CD4-positive, CD25-positive, alpha-beta regulatory T cell (primary cell): Measurements from ENCODE around the gene ITGB8. TPM values are rescaled to one million over a fixed set of nuclear protein-coding genes. Genes with fewer than 3 reads are reported as not detected.
"Not testable (repeated sequence)": the region's sequence is repeated elsewhere in the genome, so short reads cannot be mapped to it uniquely, and the experiment has no call there.

ENCODE experiments used
- ATAC-seq, 2 donors: fragments of 150-1000 bp; cut with Tn5 transposase; one replicate each; pipeline ENCODE4 v1.10.0; 2021; ENCODE audit warnings: low read depth in 2 of 2, moderate number of reproducible peaks in 2 of 2, moderate library complexity in 1 of 2
- DNase-seq, 3 donors: peaks; one replicate each; pipeline versions ENCODE4 v3.0.0 to v3.0.0-alpha.2; 2012 to 2022; ENCODE audit warnings: mixed read lengths in 1 of 3
- H3K27ac ChIP-seq: one replicate; pipeline ENCODE4 v1.7.0; 2013; ENCODE audit warnings: mild to moderate bottlenecking, low read length; ENCODE audit not compliant: insufficient read depth, poor library complexity, severe bottlenecking
- H3K27me3 ChIP-seq: one replicate; pipeline ENCODE4 v1.7.0; 2013; ENCODE audit warnings: low read length; ENCODE audit not compliant: control insufficient read depth, insufficient read depth
- H3K36me3 ChIP-seq: one replicate; pipeline ENCODE4 v1.7.0; 2013; ENCODE audit warnings: mild to moderate bottlenecking, low read length, moderate library complexity; ENCODE audit not compliant: control insufficient read depth, insufficient read depth
- H3K4me1 ChIP-seq: 2 replicates; pipeline ENCODE4 v1.7.0; 2013; ENCODE audit warnings: mild to moderate bottlenecking, low read length; ENCODE audit not compliant: insufficient read depth, control insufficient read depth, poor library complexity, severe bottlenecking
- H3K4me3 ChIP-seq: one replicate; pipeline ENCODE4 v1.7.0; 2013; ENCODE audit warnings: low read depth, mild to moderate bottlenecking, low read length, moderate library complexity
- H3K9me3 ChIP-seq, 2 experiments: 1 replicate in 1 of 2; 2 replicates in 1 of 2; pipeline ENCODE4 v1.7.0; 2013; ENCODE audit warnings: low read length in 2 of 2, mild to moderate bottlenecking in 1 of 2, moderate library complexity in 1 of 2; ENCODE audit not compliant: control insufficient read depth in 2 of 2
- H3K27ac Mint-ChIP-seq, 3 donors: one replicate each; pipeline ENCODE4 v1.8.0; 2020 to 2022; ENCODE audit warnings: mild to moderate bottlenecking in 3 of 3, mixed read lengths in 3 of 3, moderate library complexity in 2 of 3
- H3K27me3 Mint-ChIP-seq: one replicate; pipeline ENCODE4 v1.8.0; 2022; ENCODE audit warnings: mild to moderate bottlenecking, mixed read lengths
- H3K36me3 Mint-ChIP-seq: one replicate; pipeline ENCODE4 v1.8.0; 2020; ENCODE audit warnings: mixed read lengths
- H3K4me1 Mint-ChIP-seq, 4 donors: one replicate each; pipeline ENCODE4 v1.8.0; 2020 to 2022; ENCODE audit warnings: mixed read lengths in 4 of 4, mild to moderate bottlenecking in 1 of 4
- H3K4me3 Mint-ChIP-seq, 4 donors: one replicate each; pipeline ENCODE4 v1.8.0; 2020 to 2022; ENCODE audit warnings: mild to moderate bottlenecking in 4 of 4, mixed read lengths in 4 of 4, moderate library complexity in 3 of 4
- H3K9me3 Mint-ChIP-seq, 7 donors: one replicate each; pipeline ENCODE4 v1.8.0; 2020 to 2022; ENCODE audit warnings: mixed read lengths in 7 of 7, mild to moderate bottlenecking in 3 of 7, moderate library complexity in 2 of 7
- polyA plus RNA-seq, 4 donors: library from polyadenylated mRNA; unstranded; fragments of 300-500 nt; fragmentation: Illumina TruSeq; gene quantifications; one replicate each; pipeline ENCODE4 v1.2.3, GENCODE V29; 2021
- total RNA-seq: library from RNA; stranded (reverse); gene quantifications from one replicate; pipeline ENCODE4 v1.2.3, GENCODE V29; 2022

The ITGB8 gene
- total and polyA plus RNA-seq, 5 donors from 2014 or later, result 0.06 to 2.1 (median 0.55) TPM; not detected in 2

DNA sequence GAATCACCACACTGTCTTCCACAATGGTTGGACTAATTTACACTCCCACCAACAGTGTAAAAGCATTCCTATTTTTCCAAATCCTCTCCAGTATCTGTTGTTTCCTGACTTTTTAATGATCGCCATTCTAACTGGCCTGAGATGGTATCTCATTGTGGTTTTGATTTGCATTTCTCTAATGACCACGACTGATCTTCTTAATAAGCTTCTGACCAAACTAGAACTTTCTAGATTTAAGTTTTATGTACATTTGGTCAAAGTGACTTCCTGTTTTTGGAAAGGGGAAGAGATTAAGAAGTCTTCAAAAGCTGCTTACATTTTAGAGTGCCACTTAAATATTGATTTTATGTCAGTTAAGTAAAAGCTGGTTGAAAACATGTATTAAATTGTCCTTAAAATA, 58.5 kb downstream of the ITGB8 start:
- not testable (repeated sequence) for H3K4me1 Mint-ChIP-seq, H3K27me3 ChIP-seq, H3K36me3 Mint-ChIP-seq, H3K4me3 ChIP-seq, H3K4me1 ChIP-seq, H3K27me3 Mint-ChIP-seq, H3K9me3 ChIP-seq, H3K9me3 Mint-ChIP-seq, H3K36me3 ChIP-seq, DNase-seq, H3K4me3 Mint-ChIP-seq, H3K27ac ChIP-seq, H3K27ac Mint-ChIP-seq, ATAC-seq

DNA sequence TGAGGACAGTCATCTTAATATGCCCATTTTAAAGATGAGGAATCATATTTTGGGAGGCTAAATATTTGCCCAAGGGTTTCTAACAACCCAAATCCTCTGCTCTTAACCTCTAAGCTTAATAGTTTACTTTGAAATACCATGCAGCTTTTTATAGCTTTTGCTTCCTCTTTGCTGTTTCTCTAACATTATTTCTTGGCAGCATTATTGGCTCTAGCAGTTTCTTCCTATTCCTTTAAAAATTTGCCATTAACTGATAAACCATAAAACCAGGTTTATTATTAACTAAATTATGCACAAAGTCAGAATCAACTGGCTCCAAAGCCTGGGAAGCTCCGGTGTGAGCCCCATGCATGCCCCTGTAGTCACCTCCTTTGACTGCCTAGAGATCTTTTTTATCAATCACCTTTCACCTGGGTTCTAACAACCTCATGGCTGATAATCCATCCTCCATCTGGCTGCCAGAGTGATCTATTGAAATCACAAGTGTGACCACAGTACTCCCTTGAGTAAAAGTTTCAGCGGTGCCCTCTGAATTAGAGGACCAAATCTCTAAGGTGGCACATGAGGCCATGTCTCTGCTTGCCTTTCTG, 62.4 kb downstream of the ITGB8 start:
- no peaks in the 10 kb centered on the region for H3K27me3 ChIP-seq
- DNase-seq (no peak), ATAC-seq (no peak)
- Mint-ChIP-seq H3K9me3 (peaks cover 0 to 3% (median 0%) of the 10 kb centered on the region in 7 donors), H3K4me3 (no peak overlapping the region), H3K36me3 (no peaks in the 10 kb centered on the region), H3K27ac (no peak overlapping the region), H3K27me3 (no peaks in the 10 kb centered on the region), H3K4me1 (no peaks in the 10 kb centered on the region)
- H3K36me3 ChIP-seq, result no peaks in the 10 kb centered on the region
- H3K27ac ChIP-seq, result no peak overlapping the region
- no peak overlapping the region for H3K4me3 ChIP-seq
- no peaks in the 10 kb centered on the region for H3K4me1 ChIP-seq
- H3K9me3 ChIP-seq, result no peaks in the 10 kb centered on the region

DNA sequence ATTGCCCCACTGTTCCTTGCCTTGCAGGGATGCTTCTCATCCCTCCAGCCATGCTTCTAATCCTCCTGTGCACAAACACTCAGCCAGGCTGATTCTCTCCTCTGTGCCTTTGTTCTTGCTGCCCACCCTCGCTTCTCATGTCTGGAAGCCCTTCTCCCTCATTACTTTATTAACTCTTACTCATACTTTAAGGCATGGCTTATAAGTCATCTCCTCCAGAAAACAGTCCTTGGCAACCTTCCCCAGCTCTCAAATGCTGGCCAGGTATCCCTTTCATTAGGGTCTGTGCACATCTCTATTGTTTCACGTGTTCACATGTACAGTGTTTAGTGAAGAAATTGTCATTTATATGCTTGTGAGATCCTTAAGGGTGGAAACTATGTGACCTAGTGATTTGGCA, 62.9 kb downstream of the ITGB8 start:
- no peaks in the 10 kb centered on the region for H3K36me3 ChIP-seq
- no peak overlapping the region for H3K4me3 ChIP-seq
- ATAC-seq (no peak), DNase-seq (no peak)
- Mint-ChIP-seq H3K9me3 (peaks cover 0 to 2% (median 0%) of the 10 kb centered on the region in 7 donors), H3K27ac (peak overlapping the region in 1 of 3 donors; percentile 60), H3K27me3 (no peaks in the 10 kb centered on the region), H3K4me3 (no peak overlapping the region), H3K36me3 (no peaks in the 10 kb centered on the region), H3K4me1 (no peaks in the 10 kb centered on the region)
- no peaks in the 10 kb centered on the region for H3K9me3 ChIP-seq
- H3K27me3 ChIP-seq, result no peaks in the 10 kb centered on the region
- H3K27ac ChIP-seq, result no peak overlapping the region
- no peaks in the 10 kb centered on the region for H3K4me1 ChIP-seq

DNA sequence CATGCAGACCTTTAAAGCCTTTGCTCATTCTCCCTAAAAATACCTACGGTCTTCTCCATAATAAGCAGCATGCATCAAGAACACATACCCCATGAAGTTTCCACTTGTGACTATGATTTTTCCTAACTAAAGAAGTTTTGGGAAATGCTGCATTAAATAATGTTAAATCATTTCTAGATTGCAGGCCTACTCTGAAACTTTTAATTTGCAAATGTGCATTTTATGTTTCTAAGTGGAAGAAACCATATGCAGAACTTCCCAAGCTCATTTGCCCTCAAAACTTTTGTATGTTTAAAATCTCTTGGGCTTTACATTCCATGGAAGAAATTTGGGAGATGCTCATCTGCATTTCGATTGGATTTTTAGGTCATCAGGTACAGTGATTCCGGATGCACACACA, 63.6 kb downstream of the ITGB8 start:
- no peaks in the 10 kb centered on the region for H3K36me3 ChIP-seq
- H3K4me3 ChIP-seq, result no peak overlapping the region
- no peak overlapping the region for H3K27ac ChIP-seq
- no peaks in the 10 kb centered on the region for H3K36me3 Mint-ChIP-seq
- H3K9me3 ChIP-seq, result no peaks in the 10 kb centered on the region
- H3K4me1 ChIP-seq, result no peaks in the 10 kb centered on the region
- ATAC-seq, result no peak
- H3K4me3 Mint-ChIP-seq, result no peak overlapping the region
- H3K9me3 Mint-ChIP-seq, result peaks cover 0 to 3% (median 0%) of the 10 kb centered on the region in 7 donors
- no peaks in the 10 kb centered on the region for H3K4me1 Mint-ChIP-seq
- no peaks in the 10 kb centered on the region for H3K27me3 Mint-ChIP-seq
- no peaks in the 10 kb centered on the region for H3K27me3 ChIP-seq
- no peak overlapping the region for H3K27ac Mint-ChIP-seq
- no peak for DNase-seq

DNA sequence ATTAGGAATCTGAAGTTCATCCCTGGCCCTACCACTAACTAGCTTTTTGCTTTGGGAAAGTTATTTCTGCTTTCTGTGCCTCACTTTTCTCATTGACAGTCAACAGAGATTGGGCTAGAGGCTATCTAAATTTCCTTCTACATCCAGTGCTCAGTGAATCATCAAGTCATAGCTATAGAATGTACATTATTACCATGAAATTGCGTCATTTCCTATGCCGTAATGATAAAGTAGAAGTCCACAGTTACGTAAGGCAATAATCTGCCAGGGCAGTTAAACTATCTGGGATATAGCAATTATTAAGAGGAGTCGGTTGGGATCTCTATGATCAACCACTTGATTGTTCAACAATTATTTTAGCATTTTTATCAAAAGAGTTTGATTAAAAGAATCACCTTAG, 64.4 kb downstream of the ITGB8 start:
- Mint-ChIP-seq H3K27ac (no peak overlapping the region), H3K36me3 (no peaks in the 10 kb centered on the region), H3K4me3 (no peak overlapping the region), H3K9me3 (peaks cover 0 to 5% (median 0%) of the 10 kb centered on the region in 7 donors), H3K27me3 (no peaks in the 10 kb centered on the region), H3K4me1 (no peaks in the 10 kb centered on the region)
- ATAC-seq (no peak), DNase-seq (no peak)
- Histone ChIP-seq H3K36me3 (no peaks in the 10 kb centered on the region), H3K4me3 (no peak overlapping the region), H3K9me3 (no peaks in the 10 kb centered on the region), H3K4me1 (no peaks in the 10 kb centered on the region), H3K27me3 (no peaks in the 10 kb centered on the region), H3K27ac (no peak overlapping the region)

DNA sequence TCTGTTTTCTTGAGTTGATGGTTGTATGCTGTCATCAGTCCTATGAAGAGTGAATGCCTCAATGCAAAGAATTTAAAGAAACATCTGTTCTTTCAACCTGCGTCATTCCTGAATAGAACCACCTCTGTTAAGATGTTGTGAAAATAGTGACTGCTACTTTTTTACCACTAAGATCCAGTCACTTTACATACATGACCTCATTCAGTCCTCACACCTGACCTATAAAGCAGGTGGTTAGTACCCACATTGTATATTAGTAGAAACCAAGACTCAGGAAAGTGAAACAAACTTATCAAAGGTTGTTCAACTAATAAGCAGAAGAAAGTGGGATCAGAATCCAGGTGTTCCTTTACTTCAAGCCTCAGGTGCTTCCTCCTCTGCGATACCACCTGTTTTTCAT, 64.8 kb downstream of the ITGB8 start:
- no peak overlapping the region for H3K27ac Mint-ChIP-seq
- no peaks in the 10 kb centered on the region for H3K36me3 Mint-ChIP-seq
- H3K4me3 Mint-ChIP-seq, result no peak overlapping the region
- Histone ChIP-seq H3K4me1 (no peaks in the 10 kb centered on the region), H3K4me3 (no peak overlapping the region), H3K36me3 (no peaks in the 10 kb centered on the region), H3K27me3 (no peaks in the 10 kb centered on the region), H3K27ac (no peak overlapping the region), H3K9me3 (no peaks in the 10 kb centered on the region)
- H3K9me3 Mint-ChIP-seq, result peaks cover 0 to 5% (median 0%) of the 10 kb centered on the region in 7 donors
- no peak for DNase-seq
- ATAC-seq, result no peak
- H3K27me3 Mint-ChIP-seq, result no peaks in the 10 kb centered on the region
- H3K4me1 Mint-ChIP-seq, result no peaks in the 10 kb centered on the region

DNA sequence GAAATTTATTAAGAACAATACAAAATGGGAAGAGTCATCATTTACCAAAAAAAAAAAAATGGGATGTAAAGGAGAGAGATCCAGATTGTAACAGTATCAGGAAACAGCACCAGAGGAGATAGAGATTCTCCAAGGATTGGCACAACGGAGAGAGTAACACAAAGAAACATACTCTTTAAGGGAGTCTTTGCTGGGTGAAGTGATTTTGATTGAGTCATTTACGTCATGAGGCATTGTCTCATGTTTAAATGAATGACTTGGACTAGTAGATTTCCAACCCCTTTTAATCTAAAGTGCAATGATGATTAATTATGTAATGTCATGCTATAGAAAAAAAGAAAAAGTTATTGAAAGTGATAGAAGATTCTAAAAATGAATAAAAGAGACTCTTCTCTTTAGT, 68.8 kb downstream of the ITGB8 start:
- Mint-ChIP-seq H3K27ac (no peak overlapping the region), H3K9me3 (peaks cover 0 to 5% (median 0%) of the 10 kb centered on the region in 7 donors), H3K4me3 (no peak overlapping the region), H3K36me3 (no peaks in the 10 kb centered on the region), H3K27me3 (no peaks in the 10 kb centered on the region), H3K4me1 (no peaks in the 10 kb centered on the region)
- Histone ChIP-seq H3K9me3 (no peaks in the 10 kb centered on the region), H3K4me3 (no peak overlapping the region), H3K27ac (no peak overlapping the region), H3K4me1 (no peaks in the 10 kb centered on the region), H3K27me3 (no peaks in the 10 kb centered on the region), H3K36me3 (no peaks in the 10 kb centered on the region)
- no peak for DNase-seq
- no peak for ATAC-seq

DNA sequence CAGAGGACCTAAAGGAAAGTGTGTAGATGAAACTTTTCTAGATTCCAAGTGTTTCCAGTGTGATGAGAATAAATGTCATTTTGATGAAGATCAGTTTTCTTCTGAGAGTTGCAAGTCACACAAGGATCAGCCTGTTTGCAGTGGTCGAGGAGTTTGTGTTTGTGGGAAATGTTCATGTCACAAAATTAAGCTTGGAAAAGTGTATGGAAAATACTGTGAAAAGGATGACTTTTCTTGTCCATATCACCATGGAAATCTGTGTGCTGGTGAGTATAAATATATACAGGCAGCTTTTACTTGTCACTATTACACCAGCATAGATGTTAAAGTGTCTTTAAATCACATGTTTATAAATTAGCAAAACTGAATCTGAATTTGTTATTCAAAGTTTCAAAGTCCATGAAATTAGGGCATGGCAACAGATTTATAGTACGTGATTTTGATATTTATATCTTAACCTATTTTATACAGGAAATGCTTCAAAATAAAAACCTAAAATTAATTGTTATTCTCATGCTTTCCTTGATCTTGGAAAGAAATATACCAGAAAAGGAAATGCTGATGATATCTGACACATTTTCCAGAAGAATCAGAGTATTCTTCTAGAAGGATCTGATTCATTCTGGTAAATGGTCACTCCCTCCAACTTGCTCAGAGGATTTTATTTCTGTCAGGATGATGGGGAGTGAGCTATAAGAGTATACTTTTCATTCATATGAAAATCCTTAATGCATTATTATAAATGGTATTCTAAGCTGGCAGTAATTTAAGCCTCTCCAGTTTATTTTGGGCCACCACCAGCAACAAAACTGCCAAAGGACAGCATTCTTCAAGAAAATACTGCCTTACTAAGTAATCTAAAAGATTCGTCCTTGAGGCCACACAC, 71.4 kb downstream of the ITGB8 start:
- Histone ChIP-seq H3K4me1 (no peaks in the 10 kb centered on the region), H3K27ac (no peak overlapping the region), H3K9me3 (no peaks in the 10 kb centered on the region), H3K27me3 (no peaks in the 10 kb centered on the region), H3K36me3 (no peaks in the 10 kb centered on the region), H3K4me3 (no peak overlapping the region)
- no peaks in the 10 kb centered on the region for H3K4me1 Mint-ChIP-seq
- ATAC-seq (no peak), DNase-seq (no peak)
- H3K9me3 Mint-ChIP-seq, result peaks cover 0 to 5% (median 0%) of the 10 kb centered on the region in 7 donors
- H3K27ac Mint-ChIP-seq, result no peak overlapping the region
- no peak overlapping the region for H3K4me3 Mint-ChIP-seq
- H3K36me3 Mint-ChIP-seq, result no peaks in the 10 kb centered on the region
- no peaks in the 10 kb centered on the region for H3K27me3 Mint-ChIP-seq
